GM21576 (cell line): Measurements from ENCODE around the gene ZMPSTE24.

Experiments used
- ATAC-seq: cut with Tn5 transposase; IDR thresholded peaks from one replicate; pipeline ENCODE4 v1.9.1; 2021; ENCODE audit warnings: mild to moderate bottlenecking, moderate library complexity; ENCODE audit not compliant: unreplicated experiment

ZMPSTE24 gene

DNA sequence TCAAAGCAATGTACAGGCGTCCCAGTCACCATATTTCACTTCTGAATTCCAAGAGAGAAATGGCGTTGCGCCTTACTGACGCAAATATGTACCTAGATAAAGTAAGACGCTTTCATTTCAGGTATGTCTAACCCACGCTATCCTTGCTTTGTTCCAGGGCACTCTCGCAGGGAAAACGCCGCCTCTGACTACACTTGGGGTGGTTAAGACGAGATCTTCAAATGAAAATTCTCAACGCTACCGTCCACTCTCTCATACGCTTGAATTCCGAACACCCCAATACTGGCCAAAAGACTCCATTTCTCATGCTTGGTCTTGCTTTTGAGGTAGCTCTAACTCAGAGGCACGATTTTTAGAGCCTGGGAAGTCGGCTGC, 736 bp upstream of the ZMPSTE24 start:
- peak; percentile 3 for ATAC-seq

- no peak for ATAC-seq
These were observed 371 bp downstream of the ZMPSTE24 start for GRCh38 chr1:40258445-40258769.

DNA sequence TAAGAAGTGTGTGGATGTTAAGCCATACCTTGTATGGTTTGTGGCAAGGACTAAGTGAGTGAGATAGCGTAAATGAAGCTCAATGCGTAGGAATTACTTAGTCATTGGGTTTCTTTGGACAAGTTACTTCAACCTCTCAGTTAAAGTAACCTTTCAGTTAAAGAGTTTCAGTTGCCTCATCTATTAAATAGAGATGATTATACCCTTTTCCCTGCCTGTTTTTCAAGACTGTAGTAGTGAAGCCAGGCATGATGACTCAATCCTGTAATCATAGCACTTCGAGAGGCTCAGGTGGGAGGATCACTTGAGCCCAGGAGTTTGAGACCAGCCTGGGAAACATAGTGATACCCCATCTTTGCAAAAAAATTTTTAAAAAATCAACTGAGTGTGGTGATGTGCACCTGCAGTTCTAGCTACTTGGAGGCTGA, 6.3 kb downstream of the ZMPSTE24 start:
- no peak for ATAC-seq

DNA sequence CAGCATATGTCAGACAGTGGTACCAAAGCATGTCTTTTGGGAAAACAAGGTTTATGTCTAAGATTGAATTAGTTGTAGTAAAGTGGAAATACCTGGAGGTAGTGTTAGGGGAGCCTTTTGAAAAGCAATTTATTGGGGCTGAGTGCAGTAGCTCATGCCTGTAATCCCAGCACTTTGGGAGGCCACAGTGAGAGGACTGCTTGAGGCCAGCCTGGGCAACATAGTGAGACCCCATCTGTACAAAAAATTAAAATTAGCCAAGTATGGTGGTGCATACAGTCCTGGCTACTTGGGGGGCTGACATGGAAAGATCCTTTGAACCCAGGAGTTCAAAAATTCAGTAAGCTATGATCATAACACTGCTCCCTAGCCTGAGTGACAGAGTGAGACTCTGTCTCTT, 7.3 kb downstream of the ZMPSTE24 start:
- no peak for ATAC-seq

- no peak for ATAC-seq
These were observed 7.9 kb downstream of the ZMPSTE24 start for GRCh38 chr1:40265919-40266318.

DNA sequence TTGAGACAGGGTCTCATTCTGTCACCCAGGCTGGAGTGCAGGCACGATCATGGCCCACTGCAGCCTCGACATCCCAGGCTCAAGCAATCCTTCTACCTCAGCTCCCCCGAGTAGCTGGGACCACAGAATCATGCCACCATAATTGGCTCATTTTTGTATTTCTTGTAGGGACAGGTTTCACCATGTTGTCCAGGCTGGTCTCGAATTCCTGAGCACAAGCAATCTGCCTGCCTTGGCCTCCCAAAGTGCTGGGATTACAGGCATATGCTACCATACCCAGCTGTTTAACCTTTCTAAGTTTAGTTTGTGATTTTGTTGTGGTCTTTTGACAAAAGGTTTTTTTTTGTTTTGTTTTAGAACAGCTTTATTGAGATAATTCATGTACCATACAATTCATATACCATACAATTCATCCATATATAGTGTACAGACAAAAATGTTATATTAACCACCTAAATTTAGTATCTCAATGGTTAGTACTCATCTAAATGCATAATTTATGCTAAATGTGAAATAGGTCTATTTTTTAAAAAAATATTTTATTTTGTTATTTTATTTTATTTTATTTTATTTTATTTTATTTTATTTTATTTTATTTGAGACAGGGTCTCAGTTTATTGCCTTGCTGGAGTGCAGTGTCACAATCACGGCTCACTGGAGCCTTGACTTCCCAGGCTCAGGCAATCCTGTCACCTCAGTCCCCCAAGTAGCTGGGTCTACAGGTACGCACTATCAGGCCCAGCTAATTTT, 8.9 kb downstream of the ZMPSTE24 start:
- ATAC-seq: no peak

DNA sequence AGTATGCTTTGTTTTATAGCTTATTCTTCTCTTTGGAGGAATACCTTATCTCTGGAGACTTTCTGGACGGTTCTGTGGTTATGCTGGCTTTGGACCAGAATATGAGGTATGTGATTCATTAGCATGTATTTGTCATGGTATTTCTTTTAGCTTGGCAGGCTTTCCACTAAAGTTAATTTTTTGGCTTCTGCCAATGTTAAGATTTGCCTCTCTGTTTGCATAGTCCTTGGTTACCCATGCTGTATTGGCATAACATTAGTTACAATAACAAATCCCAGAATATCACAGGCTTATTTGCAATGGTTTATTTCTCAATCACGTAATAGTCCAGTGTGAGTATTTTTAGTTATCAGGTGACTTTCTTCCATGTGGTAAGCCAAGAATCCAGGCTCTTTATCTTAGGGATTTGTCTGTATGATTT, 9.7 kb downstream of the ZMPSTE24 start:
- ATAC-seq: no peak

DNA sequence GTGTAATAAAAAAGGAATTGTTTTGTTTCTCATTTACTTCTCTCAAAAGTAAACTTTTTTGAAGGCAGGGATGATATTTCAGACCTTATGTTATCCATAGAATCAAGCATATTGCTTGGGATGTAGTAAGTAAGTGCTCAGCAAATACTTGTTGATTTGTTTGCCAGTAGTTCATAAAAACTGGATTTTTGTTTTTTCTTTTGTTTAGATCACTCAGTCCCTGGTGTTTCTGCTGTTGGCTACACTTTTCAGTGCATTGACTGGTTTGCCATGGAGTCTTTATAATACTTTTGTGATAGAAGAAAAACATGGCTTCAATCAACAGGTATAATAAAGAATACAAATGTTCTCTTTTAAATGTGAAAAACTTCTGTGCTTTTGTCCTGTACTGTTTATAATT, 10.2 kb downstream of the ZMPSTE24 start:
- no peak for ATAC-seq

GRCh38 chr1:40270152-40270834, 12.3 kb downstream of the ZMPSTE24 start:
- ATAC-seq: no peak

- ATAC-seq: no peak
These were observed 14.7 kb downstream of the ZMPSTE24 start for GRCh38 chr1:40272653-40273213.

- ATAC-seq: no peak
These were observed 15.6 kb downstream of the ZMPSTE24 start for GRCh38 chr1:40273547-40274166.

DNA sequence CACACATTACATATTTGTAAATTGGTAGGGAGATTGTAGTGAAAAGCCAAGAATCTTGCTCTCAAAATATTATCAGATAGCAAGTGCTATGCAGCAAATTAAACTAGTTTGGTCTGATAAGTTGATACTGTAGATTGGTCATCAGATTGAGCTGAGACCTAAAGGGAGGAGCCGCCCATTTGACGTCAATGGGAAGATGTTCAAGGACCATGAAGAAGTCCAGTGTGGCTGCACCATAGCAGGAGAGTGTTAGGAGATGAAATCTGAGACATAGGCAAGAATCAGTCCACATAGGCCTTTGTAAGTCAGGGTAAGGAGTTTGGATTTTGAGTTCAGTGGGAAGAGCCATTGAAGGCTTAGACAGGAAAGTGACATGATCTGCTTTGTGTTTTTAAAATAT, 16.3 kb downstream of the ZMPSTE24 start:
- no peak for ATAC-seq

DNA sequence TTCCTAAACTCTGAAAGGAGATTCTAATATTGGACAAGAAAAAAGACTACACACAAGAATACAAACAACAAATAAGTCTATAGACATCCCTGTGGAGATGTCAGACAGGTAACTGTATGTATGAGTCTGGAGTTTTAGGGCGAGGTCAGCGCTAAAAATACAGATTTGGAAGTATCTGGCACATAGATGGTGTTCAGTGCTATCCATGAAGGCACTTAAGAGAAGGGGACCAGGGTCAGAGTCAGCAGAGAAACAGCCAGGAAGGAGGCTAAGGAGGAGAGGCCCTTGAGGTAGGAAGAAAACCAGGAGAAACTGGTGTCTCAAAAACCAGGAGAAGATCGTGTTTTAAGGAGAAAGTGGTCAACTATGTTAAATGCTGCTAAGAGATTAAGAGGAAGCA, 18.1 kb downstream of the ZMPSTE24 start:
- no peak for ATAC-seq

- ATAC-seq: no peak
These were observed 23.8 kb downstream of the ZMPSTE24 start for GRCh38 chr1:40281853-40282252.

DNA sequence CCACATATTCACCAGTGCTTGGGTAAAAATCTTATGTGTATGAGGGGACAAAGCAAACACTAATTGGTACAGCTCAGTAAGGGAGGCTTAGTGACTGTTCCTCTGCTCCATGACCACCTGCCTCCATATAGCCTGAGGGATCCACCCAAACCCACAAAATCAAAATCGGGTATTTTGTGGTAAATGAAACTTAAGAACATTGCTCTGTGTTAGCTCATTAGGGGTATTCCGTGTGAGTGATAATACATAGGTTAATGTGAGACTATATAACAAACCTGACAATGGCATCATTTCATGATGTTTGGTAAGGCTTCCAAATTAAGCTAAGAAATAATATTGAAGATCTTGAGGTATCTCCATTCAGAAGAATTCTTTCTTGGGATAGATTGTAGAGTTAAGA, 33.3 kb downstream of the ZMPSTE24 start:
- ATAC-seq: no peak

DNA sequence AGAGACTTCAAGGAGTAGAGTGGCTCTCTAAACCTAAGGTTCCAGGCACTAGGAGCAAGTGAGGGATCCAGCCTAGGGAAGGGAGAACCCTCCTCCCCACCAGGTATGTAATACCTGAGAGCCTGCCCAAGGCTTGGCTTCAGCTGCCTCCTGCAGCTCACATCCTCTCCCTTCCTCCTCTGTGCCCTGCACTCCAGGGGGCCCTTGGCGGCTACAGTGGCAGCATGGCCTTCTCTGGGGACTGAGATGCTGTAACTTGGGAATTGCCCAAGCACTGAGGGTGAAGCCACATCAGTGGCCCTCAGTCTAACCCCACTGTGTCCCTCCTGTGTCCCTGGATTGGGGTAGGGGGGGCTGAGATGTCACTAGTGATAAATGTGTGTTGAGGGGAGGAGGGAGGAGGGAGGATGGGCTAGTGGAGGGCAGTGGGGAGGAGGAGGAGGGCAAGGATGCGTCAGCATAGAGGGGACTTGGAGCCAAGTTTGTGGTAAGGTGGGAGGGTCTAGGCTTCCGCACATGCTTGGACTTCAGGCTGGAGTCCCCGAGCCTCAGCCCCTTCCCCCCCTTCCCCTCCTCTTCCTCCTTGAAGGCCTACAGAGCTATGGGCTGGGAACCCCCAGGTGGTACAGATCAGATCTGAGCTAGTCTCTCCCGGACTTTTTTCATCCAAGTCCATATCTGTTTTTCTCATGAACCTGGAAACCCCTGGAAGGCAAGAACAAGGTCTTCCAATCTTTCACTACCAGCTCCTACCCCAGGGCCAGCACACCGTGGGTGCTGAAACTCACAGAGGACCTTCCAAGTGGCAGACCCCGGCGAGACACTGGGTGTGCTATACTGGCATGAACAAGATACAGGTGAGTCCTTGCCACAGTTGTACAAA, 41.6 kb downstream of the ZMPSTE24 start:
- ATAC-seq: no peak

DNA sequence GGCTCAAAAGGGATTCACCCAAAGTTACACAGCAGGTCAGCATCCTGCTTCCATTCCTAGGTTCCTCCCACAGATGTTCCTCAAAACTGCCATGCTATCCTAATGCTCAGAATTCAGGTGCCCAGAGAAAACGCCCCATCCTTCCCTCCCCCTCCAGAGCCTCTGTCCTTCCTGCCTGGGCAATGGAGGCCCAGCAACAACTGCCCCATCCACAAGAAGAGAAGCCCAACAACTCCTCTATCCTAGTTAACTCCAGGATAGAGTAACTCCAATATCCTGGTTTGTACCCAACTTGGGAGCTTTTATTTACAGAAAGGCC, 42.2 kb downstream of the ZMPSTE24 start:
- ATAC-seq: no peak

DNA sequence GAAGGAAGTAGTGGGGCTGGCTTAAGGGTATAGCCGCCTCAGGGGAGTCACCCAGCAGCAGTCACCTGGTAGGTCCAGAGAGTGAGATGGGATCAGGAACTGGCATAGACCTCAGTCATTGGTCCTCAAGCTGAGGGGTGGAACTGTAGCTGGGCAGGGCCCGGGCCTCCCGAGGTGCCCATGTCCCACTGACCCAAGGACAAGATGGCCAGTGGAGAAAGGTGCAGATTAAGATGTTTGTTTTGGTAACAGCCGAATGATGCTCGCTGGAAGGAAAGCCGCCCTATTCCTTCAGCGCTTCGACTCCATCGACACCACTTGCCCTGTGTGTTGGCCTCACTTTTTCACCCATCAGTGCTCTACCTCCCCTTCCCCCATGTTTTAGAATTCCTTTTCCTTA, 42.6 kb downstream of the ZMPSTE24 start:
- ATAC-seq: no peak

GRCh38 chr1:40301066-40301465, 43.0 kb downstream of the ZMPSTE24 start:
- ATAC-seq: no peak

DNA sequence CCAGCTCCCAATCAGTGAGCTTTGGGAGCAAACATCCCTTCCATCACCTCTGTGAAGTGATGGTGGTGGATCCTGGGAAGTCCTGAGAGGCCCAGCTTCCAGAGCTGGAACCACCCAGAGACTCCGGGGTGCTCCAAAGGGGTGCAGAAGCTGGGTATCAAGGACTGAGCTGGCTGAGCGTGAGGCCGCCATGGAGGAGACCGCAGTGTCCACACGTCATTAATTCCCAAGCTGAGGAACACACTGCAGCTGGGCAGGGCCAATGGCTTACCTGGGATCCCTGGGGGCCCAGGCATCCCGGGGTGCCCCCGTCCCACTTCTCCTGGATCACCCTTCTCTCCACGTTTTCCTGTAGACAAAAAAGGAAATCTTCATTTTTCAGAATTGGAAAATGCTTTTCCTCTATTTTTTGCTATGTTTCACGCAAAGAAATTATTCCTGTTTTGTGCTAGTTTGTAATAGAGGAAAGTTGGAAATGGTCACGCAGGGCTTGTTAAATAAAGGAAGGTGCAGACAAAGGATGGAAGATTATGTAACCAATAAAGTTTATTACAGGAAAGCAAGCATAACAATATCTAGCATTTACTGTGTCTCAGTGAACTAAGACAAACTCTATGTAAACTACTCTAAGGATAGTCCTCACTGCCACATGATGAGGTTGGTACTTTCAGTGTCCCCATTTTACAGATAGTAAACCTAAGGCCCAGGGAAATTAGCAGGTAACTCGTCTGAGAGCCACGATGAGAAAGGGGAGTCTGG, 43.7 kb downstream of the ZMPSTE24 start:
- no peak for ATAC-seq
